GOT3 (cell line): ENCODE measurements around the gene MSANTD2.

Experiments used
- DNase-seq: peaks from one replicate; lab custom pipeline; 2025; ENCODE audit warnings: mixed read lengths; lab: John Stamatoyannopoulos, UW

The MSANTD2 gene

DNA sequence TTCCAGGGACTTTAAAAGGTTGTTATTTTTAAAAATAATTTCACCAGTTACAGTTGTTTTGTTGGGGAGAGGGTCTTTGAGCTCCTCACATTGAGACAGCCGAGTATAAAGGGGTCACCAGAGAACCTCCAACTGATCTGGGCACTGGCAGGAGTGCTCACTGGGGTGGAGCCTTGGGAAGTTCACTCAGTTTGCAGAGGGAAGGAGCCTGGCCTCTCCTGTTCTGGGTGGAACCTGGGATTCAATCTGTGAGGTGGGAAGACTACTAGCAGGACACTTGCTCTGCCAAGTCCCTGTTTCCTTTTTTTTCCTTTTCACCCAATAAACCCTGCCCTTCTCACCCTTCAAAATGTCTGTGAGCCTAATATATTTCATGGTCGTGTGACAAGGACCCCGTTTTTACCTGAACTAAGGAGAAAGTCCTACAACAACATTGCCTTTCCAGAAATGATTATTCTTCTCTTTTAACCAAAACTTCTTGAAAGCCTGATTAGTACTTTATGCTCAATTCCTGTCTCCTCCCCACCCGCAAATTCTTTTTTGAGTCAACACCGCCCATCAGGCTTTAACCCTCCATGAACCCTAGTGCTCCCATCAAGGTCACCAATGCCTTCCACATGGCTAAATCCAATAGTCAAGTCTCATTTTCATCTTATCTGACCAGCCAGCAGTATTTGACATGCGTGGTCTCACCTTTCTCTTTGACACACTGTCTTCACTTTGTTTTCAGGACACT lies 22.0 kb upstream of the MSANTD2 start:
- no peak for DNase-seq

DNA sequence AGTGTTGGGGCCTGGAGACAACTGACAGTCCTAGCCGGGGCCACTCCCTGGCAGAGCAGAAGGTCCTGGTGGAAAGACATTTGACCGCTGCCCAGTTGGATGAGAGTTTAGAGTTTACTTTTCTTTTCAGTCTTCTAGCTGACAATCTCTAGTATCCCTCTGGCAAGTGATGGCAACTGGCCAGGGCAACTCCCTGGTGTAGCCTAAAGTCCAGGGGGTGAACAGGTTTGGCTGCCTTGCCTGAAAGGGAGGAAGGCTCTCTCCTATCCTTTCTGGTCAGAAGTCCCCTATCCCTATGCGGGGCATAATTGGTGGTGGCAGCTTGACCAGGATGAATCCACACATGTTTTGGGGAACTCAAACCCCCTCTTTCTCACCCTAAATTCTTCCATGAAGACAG lies 16.8 kb upstream of the MSANTD2 start:
- DNase-seq, result no peak

DNA sequence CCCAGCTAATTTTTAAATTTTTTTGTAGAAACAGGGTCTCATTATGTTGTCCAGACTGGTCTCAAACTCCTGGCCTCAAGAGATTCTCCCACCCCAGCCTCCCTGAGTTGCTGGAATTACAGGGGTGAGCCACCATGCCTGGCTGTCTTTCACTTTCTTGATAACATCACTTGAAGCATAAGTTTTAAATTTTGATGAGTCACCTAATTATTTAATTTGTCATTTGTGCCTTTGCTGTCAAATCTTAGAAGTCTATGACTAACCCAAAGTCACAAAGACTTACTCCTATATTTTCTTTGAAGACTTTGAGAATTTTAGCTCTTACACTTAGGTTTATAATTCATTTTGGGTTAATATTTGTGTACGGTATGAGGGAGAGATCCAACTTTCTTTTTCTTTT lies 14.5 kb upstream of the MSANTD2 start:
- no peak for DNase-seq

DNA sequence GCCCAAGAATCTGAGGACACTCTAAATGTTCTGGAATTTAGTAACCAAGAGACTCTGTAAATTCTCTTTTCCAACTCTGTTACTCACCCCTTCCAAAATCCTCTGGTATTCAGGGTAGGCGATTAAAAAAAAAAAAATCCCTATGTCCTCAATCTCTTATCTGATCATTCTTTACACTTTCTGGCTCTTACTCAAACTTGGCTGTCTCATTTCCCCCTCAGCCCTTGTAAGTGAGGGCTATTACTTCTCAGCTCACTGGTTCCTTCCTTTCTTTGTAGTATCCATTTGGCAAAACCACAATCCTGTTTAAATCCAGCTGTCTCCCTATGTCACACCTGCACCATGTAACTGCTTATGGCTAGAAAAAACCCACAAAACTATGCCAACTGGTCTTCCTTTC lies 12.7 kb upstream of the MSANTD2 start:
- DNase-seq, result no peak

DNA sequence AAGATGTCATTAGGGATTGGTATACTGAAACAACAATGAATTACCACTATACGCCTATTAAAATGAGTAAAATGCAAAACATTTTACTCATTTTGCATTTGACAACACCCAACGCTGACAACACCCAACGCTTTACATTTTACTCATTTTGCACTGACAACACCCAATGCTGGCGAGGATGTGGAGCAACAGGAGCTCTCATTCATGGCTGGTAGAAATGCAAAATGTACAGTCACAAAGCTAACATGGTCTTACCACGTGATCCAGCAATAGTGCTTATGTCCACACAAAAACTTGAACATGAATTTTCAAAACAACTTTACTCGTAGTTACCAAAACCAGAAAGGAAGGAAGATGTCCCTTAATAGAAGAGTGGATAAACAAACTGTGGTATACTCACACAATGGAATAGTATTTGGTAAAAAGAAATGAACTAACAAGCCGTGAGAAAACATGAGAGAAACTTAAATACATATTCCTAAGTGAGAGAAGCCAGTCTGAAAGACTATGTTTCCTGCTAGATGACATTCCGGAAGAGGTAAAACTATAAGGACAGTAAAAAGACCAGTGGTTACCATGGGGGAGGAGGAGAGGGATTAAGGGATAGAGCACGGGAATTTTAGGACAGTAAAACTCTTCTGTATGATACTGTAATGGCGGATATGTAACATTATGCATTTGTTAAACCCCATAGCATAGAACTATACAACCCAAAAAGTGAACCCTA lies 11.4 kb upstream of the MSANTD2 start:
- no peak for DNase-seq

DNA sequence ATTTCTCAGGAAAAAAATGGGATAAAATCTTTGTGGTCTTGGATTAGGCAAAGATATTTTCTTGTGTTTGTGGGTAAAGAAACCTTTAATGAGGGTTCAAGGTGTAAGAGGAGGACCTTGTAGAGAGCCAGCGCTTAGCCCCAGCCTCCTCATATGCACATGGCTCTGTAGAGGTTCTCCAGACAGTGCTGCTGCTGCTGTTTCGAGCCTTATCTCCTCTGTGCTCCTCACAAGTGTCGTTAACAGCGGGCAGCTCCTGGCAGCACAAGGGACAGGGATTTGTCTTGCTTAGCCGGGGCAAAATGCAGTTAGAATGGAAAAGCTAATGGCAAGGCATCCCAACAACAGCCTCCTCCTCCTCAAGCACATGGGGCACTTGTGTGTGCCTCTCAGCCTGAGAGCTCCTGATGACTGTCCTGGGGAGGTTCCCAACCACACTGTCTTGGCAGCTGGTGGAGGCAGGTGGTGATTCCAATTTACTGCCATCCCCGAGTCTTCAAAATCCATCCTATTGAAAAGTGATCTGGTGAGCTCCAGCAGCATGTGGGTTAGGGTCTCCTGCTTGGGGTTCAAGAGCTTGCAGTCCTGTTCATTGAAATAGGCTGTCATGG lies 7.6 kb upstream of the MSANTD2 start:
- no peak for DNase-seq

DNA sequence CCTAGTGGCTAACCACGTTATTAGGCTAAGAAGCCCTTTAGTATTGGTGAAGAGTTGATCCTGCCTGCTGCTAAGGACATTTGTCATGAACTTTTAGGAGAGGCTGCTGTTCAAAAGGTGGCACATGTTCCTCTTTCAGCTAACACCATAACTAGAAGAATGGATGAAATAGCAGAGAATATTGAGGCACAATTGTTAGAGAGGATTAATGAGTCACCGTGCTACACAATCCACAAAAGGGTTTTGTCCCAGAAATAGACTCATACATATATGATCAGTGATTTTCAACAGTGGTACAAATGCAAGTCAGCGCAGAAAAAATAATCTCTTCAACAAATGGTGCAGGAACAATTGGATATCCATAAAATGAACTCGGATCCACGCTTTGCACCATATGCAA lies 7.0 kb upstream of the MSANTD2 start:
- DNase-seq, result no peak

DNA sequence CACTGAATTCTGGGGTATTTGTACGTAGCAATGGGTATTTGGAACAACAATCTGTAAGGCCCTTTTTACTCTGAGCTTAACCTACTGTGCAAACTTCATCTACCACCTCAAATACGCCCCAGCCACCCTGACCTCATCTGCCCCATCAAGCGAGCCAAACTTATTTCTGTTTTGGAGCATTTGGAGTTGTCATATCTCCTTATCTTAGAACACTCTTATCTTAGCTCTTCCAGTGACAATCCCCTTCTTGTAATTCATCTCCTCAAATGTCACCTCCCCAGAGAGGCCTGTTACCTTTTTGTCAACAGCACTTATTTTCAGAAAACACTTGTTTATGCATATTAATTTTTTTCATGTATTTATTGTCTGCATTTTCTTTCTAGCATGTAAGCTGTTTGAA lies 4.7 kb upstream of the MSANTD2 start:
- no peak for DNase-seq

DNA sequence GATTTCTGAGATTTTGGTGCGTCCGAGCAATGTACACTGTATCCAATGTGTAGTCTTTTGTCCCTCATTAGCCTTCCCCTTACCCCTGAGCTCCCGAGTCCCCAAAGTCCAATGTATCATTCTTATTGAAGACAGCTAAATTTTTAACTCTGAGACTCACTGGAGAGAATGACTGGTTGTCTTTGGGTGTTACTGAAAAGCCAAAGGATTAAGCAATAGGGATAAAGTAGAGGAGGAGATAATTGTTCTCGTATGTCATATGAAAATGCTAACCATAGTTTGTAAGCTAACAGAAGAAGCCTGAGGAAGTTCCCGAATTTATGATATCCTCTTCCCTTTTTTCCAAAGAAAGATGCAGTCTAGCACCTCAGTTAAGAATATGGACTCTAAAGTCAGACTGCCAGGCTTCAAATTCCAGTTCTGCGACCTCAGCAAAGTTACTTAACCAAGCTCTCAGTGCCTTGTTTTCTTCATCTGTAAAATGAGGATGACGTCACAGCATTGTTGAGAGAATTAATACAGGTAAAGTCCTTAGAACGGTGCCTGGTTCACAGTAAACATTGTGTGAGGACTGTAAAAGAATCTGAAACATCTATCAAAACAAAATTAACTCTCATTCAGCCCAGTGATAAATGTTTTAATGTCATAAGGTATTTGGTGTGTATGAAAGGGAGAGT lies 1.6 kb upstream of the MSANTD2 start:
- no peak for DNase-seq

DNA sequence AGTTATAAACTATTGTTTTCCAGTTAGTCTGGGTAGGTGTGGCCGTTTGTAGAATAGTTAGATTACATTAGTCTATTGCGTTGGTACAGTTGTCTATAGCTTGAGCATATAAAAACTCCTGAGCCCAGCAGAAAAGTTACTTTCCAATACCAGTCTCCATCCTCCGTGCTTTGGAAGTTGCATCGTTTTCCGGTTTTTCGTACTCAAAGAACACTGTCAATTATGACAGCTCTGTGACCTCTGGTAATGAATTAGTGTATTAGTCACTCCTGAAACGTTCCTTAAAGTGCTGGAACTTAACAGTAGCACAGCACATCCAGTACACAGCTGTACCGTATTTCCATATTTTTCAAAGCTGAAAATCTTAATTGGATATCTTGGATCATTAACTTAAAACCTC lies 808 bp upstream of the MSANTD2 start:
- no peak for DNase-seq

DNA sequence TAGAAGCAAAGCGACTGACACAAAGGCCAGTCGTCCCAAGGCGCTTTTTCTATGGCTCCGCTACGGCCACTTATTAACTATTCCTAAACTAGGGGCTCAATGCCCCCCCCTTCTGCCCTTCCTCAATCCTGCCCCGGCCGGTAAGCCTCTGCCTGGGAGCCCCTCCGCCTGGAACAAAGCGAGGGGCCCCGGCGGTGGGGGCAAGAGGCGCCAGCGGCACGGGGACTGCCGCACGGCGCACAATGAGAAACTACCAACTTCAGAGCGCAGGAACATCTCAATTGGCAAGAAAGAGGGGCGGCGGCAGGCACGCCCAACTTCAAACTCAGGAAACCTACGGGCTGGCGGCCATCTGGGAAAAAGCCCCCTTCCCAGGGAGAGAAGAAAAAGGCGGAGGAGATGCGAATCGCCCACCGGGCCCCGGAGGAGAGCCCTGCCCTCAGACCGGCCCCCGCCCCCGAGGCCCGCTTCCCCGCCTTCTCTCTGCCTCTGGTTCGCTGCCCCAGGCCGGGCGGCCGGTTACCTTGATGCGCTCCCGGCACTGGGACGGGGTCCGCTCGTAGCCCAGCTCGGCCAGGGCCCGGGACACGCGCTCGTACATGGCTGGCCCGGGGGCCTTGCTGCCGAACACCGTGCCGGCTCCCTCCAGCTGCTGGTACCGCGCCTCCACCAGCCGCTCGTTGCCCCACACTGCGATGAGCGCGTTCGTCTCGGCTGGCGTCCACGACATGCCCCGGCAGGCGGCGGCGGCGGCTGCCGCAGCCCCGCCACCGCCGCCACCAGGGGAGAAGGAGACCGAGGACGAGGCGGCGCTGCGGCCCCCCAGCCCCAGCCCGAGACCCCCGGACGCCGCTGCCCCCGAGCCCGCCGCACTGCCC lies 619 bp downstream of the MSANTD2 start:
- DNase-seq, result no peak

DNA sequence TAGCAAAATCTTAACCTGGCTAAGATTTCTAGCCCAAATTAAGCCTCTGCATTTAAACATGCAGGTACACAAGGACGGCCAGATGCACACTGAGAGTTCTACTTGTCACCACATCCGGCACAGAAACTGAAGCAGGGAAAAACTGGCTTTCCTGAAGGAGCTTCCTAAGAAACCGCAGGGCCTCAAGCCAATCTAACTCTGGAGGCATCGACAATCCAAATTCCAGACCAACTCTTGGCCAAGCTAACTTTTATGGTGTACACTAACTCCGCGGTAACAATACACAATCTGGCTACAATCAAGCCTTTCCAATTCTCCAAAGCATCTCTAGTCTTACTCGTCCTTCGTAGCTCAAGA lies 1.2 kb downstream of the MSANTD2 start:
- no peak for DNase-seq

DNA sequence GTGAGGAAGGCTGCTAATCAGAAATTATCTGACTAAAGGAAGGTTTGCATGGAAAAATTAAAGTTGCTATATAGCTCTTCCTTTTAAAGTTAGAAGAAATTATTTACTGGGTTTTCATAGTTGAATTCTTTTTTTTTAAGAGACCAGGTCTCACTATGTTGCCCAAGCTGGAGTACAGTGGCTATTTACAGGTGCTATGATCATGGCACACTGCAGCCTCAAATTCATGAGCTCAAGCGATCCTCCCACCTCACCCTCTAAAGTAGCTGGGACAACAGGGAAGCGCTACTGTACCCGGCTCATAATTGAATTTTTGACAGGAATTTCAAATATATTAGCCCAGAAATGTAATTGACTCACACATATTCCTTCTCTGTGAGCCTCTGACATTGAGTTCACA lies 3.9 kb downstream of the MSANTD2 start:
- DNase-seq, result no peak

DNA sequence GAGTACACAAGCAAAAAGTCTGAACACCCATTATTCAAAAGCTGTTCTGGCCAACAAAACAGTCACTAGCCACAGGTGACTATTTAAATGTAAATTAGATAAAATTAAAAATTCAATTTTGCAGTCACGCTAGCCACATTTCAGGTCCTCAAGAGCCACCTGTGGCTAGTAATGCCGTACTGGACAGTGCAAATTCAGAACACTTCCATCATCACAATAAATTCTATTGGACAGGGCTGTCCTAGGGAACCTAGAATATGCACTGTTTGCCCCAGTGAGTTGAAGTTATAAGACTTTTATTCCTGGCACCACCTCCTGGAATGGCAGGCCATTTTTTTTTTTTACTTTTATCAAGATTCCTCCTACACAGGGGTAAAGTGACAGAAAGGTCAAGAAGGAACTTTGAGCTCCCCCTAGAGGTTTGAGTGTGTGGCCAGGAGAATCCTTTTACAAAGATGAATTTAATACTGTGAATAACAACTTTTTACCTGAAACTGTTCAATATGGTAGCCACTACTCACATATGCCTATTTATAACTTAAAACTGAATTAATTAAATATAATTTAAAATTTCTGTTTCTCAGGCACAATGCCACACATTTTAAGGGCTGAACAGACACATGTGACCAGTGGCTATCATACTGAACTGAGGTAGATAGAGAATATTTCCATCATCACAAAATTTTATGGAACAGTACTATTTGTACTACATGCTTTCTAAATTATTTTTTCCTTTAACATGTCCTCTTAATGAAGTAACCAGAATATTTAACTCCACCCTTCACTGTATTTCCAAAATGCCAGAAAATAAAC lies 6.5 kb downstream of the MSANTD2 start:
- no peak for DNase-seq

DNA sequence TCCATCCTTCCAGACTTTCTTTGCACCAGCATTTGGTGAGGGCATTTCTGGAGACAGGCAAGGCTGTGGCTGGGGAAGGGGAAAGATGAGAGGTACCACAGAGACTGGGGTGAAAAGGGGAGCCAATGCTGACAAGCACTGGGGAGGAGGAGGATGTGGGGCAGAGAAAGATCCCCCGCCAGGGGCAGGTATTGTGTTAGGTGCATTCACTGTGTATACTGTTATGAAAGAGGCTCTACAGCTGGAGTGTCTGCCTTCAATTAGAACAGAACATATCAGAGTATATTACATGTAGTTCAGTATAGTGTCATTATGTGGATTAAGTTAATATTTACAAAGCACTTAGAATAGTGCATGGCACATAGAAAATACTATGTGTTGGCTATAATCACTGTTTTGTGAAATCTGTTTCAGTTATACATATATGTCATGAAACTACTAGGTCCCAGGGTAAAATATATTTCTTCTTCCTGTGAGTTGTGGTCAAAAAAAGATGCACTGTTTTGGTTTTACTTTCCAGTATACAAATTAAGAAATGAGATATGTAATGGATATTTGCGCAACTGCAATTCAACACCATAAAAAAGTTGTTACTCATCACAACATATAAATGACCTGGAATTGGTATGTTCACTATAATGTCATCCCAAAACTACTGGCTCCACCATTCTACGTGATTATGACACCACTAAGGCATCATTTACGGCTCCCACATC lies 8.4 kb downstream of the MSANTD2 start:
- no peak for DNase-seq

DNA sequence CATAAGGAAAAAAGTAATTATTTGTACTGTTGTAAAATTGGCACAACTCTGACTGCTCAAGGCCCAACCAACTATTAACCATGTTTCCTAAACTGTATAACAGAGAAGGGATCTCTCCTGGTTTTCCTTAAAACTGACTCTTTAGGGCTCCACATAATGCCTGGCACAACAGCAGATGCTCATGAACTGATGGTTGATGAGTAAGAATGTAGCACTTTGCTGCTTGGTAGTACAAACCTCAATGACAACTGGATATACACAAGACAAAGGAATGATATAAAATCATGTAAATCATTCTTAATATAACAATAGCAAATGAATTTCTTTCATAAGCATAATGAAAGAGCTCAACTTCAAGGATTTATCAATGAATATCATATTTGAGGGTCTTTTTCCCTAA lies 11.7 kb downstream of the MSANTD2 start:
- DNase-seq, result no peak

DNA sequence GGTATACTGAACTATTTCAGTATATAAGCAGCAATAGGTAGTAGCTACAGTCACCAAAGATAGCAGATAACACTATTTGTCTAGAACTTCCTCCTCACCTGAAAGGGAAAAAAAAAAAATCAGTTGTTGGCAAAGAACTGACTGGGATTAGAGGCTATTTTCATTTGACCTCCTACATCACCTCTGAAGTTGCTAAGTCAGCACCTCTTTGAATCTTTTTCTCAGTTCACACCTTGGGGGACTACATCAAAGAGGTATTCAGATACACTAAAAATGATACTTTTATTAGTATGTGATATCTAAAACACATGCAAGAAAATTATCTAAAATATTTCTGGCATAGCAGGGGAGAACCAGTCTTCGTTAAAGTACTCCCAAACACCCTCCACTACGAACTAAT lies 16.2 kb downstream of the MSANTD2 start:
- DNase-seq, result no peak

DNA sequence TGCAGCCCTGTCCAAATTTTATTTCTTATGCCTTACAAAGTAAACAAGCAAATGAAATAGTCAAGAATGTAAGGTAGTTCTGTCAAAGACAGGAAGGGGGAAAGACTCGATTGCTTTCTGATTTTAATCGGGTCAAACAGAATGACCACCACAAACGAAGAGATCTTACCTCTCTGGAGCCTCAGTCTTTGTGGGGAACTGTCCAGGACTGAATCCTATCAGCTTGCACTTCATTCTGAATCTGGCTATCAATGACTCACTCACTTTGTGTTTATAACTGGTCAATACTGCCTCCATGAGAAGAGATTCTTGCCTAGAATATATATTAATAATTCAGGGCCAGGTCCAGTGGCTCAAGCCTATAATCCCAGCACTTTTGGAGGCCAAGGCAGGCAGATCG lies 17.2 kb downstream of the MSANTD2 start:
- DNase-seq, result no peak

DNA sequence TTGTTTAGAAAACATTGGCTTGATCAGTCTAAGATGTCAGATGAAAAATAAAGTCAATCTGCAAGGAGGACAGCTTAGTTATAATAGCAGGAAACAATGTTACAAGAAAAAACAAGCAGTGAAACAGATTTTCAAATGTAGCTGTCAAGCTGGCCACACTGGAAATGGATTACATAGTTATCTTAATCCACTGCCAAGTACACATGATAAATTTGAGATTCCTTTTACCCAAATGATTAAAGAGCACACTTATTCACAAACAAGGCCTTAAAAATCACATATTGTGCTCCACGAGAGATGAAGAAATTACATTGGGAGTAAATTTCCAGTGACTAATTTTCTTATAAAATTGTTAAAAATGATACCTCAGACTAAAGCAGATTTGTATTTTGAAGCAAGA lies 20.6 kb downstream of the MSANTD2 start:
- no peak for DNase-seq

DNA sequence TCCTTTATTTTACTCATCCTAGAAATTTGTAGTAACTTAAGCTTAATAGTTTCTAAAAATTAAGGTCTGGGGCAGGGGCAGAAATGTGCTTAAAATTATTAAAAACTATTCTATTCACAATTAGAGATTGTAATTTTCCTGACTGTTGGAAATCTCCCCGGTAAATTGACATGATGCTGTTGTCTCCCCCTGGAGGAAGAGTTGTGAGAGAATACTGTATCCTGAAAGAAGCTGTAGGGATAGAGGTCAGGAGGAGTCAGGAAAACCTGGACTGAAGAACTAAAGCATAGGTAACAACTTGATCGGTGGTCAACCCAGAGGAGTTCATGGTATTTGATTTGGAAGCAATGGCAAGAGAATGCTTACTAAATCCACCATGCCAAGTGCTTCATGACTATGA lies 21.9 kb downstream of the MSANTD2 start:
- DNase-seq, result no peak
